Measurements from ENCODE around the gene PDCD11.
"Not testable (repeated sequence)": the region's sequence is repeated elsewhere in the genome, so short reads cannot be mapped to it uniquely, and the experiment has no call there.

The PDCD11 gene

GRCh38 chr10:103474077-103474476, 77.7 kb downstream of the PDCD11 start:
- DNase-seq (ENCODE audit: low read depth in 2 of 3, low spot score in 2 of 3): no peak

- no peak for DNase-seq (ENCODE audit: low read depth in 2 of 3, low spot score in 2 of 3)
These were observed 79.0 kb downstream of the PDCD11 start for GRCh38 chr10:103475437-103475836.

GRCh38 chr10:103476046-103476768, 79.8 kb downstream of the PDCD11 start:
- no peak for DNase-seq (ENCODE audit: low read depth in 2 of 3, low spot score in 2 of 3)

- DNase-seq (ENCODE audit: low read depth in 2 of 3, low spot score in 2 of 3): no peak
These were observed 82.2 kb downstream of the PDCD11 start for GRCh38 chr10:103478671-103479070.

- DNase-seq (ENCODE audit: low read depth in 2 of 3, low spot score in 2 of 3): no peak
These were observed 82.7 kb downstream of the PDCD11 start, which contains the start of gene CALHM3 for GRCh38 chr10:103479135-103479534. CALHM3 (minus strand) TSS chr10:103479240; CDS start chr10:103479032, 208 bp downstream.

- no peak for DNase-seq (ENCODE audit: low read depth in 2 of 3, low spot score in 2 of 3)
These were observed 84.1 kb downstream of the PDCD11 start for GRCh38 chr10:103480521-103480920.

- DNase-seq (ENCODE audit: low read depth in 2 of 3, low spot score in 2 of 3): no peak
These were observed 85.6 kb downstream of the PDCD11 start for GRCh38 chr10:103481974-103482531.

GRCh38 chr10:103486635-103487409, 90.4 kb downstream of the PDCD11 start:
- DNase-seq (ENCODE audit: low read depth in 2 of 3, low spot score in 2 of 3): not testable (repeated sequence)

GRCh38 chr10:103487410-103487708, 90.9 kb downstream of the PDCD11 start:
- no peak for DNase-seq (ENCODE audit: low read depth in 2 of 3, low spot score in 2 of 3)

- DNase-seq (ENCODE audit: low read depth in 2 of 3, low spot score in 2 of 3): no peak
These were observed 94.5 kb downstream of the PDCD11 start for GRCh38 chr10:103490986-103491314.

GRCh38 chr10:103491729-103492364, 95.4 kb downstream of the PDCD11 start:
- DNase-seq (ENCODE audit: low read depth in 2 of 3, low spot score in 2 of 3): no peak

GRCh38 chr10:103492655-103493261, 96.3 kb downstream of the PDCD11 start:
- DNase-seq (ENCODE audit: low read depth in 2 of 3, low spot score in 2 of 3): no peak

GRCh38 chr10:103493362-103493915, 97.0 kb downstream of the PDCD11 start, which contains the start of gene NEURL1:
NEURL1 (plus strand) TSS chr10:103493705; CDS start chr10:103494388, 683 bp downstream.
- no peak for DNase-seq (ENCODE audit: low read depth in 2 of 3, low spot score in 2 of 3)

GRCh38 chr10:103493916-103494877, 97.8 kb downstream of the PDCD11 start:
- DNase-seq (ENCODE audit: low read depth in 2 of 3, low spot score in 2 of 3): no peak

- no peak for DNase-seq (ENCODE audit: low read depth in 2 of 3, low spot score in 2 of 3)
These were observed 98.9 kb downstream of the PDCD11 start for GRCh38 chr10:103495321-103495720.

Measured in activated CD8-positive, alpha-beta memory T cell treated with anti-CD3 and anti-CD28 coated beads for 48 hours (primary cell).